HCT116 (cell line): ENCODE data around the gene SRRD. TPM values are rescaled to one million over a fixed set of nuclear protein-coding genes. Genes with fewer than 3 reads are reported as not detected.

Experiments
- ATAC-seq: fragments of 200-7000 bp; cut with Tn5 transposase; 2 replicates; pipeline ENCODE4 v1.9.1; 2020; ENCODE audit warnings: mild to moderate bottlenecking, moderate library complexity
- BruUV-seq: library from RNA; stranded (reverse); fragments of 400-500 nt; replicated peaks from 2 replicates; lab custom pipeline; 2021; lab: Mats Ljungman, UMichigan
- CTCF ChIA-PET: fragments of 300-600 bp; sonication (Branson Sonifier 250); formaldehyde crosslinking; loops from one replicate; lab custom pipeline; 2021; ENCODE audit warnings: antibody characterized with exemption; lab: Charles Lee
- POLR2A ChIA-PET: fragments of 300-600, 350-600 bp; sonication (Branson Sonifier 250); formaldehyde crosslinking; loops from one replicate; lab custom pipeline; 2021; ENCODE audit warnings: antibody characterized with exemption; lab: Charles Lee
- RAD21 ChIA-PET, 2 experiments: fragments of 300-600 bp; sonication (Branson Sonifier 250); formaldehyde crosslinking; loops; one replicate each; lab custom pipeline; 2023; ENCODE audit warnings: low total read pairs in 2 of 2; ENCODE audit not compliant: uncharacterized antibody in 2 of 2, unreplicated experiment in 2 of 2, low non-redundant PET in 1 of 2; lab: Charles Lee
- DNase-seq: peaks from one replicate; pipeline ENCODE4 v3.0.0-alpha.2; 2010; ENCODE audit warnings: low read depth, low spot score
- H2AFZ ChIP-seq: fragments of 200-600 bp; shearing (Covaris generic), sonication (generic); 2 replicates; pipeline ENCODE4 v1.6.1; 2017; ENCODE audit warnings: low read depth, mixed run types, mixed read lengths, antibody characterized with exemption, low read length; ENCODE audit not compliant: poor library complexity, severe bottlenecking
- H3K27ac ChIP-seq: 2 replicates; pipeline ENCODE4 v1.5.1; 2012; ENCODE audit warnings: low read depth, low read length
- H3K27me3 ChIP-seq: fragments of 200-600 bp; sonication (generic); 2 replicates; pipeline ENCODE4 v1.6.1; 2016; ENCODE audit warnings: mixed run types, low read length, mixed read lengths; ENCODE audit not compliant: insufficient read depth
- H3K36me3 ChIP-seq, 2 experiments: fragments of 200-500 bp in 1 of 2; fragments of 200-600 bp in 1 of 2; sonication (Bioruptor generic) in 1 of 2; sonication (generic) in 1 of 2; 2 replicates each; pipeline versions ENCODE4 v1.5.1 to v1.6.1; 2014 to 2016; ENCODE audit warnings: low read length in 2 of 2, inconsistent platforms in 1 of 2, mixed read lengths in 1 of 2, mixed run types in 1 of 2; ENCODE audit not compliant: insufficient read depth in 2 of 2, control insufficient read depth in 1 of 2
- H3K4me1 ChIP-seq, 2 experiments: fragments of 200-600 bp in 1 of 2; sonication (generic) in 1 of 2; 2 replicates each; pipeline versions ENCODE4 v1.5.1 to v1.6.1; 2012 to 2017; ENCODE audit warnings: low read length in 2 of 2, inconsistent platforms in 1 of 2, mild to moderate bottlenecking in 1 of 2, mixed read lengths in 1 of 2, mixed run types in 1 of 2, moderate library complexity in 1 of 2; ENCODE audit not compliant: insufficient read depth in 2 of 2, control insufficient read depth in 1 of 2
- H3K4me2 ChIP-seq: fragments of 200-600 bp; sonication (generic); 2 replicates; pipeline ENCODE4 v1.6.1; 2017; ENCODE audit warnings: mixed run types, low read length, mixed read lengths
- H3K4me3 ChIP-seq, 2 experiments: fragments of 200-600 bp in 1 of 2; sonication (generic) in 1 of 2; replicated peaks in 1 of 2; 2 replicates each; pipeline ENCODE4 v1.5.1; 2011 to 2016; ENCODE audit warnings: low read length in 2 of 2, control low read depth in 1 of 2, low read depth in 1 of 2, mild to moderate bottlenecking in 1 of 2, mixed read lengths in 1 of 2, mixed run types in 1 of 2
- H3K79me2 ChIP-seq: fragments of 200-600 bp; sonication (generic); 2 replicates; pipeline ENCODE4 v1.6.1; 2017; ENCODE audit warnings: mild to moderate bottlenecking, mixed run types, low read length, moderate library complexity, mixed read lengths; ENCODE audit not compliant: insufficient read depth
- H3K9ac ChIP-seq: fragments of 200-600 bp; sonication (generic); 2 replicates; pipeline ENCODE4 v1.6.1; 2016; ENCODE audit warnings: low read length, mixed read lengths
- H3K9me2 ChIP-seq: fragments of 200-600 bp; sonication (generic), shearing (Covaris generic); 2 replicates; pipeline ENCODE4 v1.6.1; 2017; ENCODE audit warnings: mixed run types, mild to moderate bottlenecking, moderate library complexity; ENCODE audit not compliant: insufficient read depth
- H3K9me3 ChIP-seq, 2 experiments: fragments of 200-500 bp in 1 of 2; fragments of 200-600 bp in 1 of 2; sonication (Bioruptor generic) in 1 of 2; sonication (generic) in 1 of 2; 2 replicates each; pipeline ENCODE4 v1.6.1; 2014 to 2017; ENCODE audit warnings: low read length in 2 of 2, mixed read lengths in 2 of 2, inconsistent platforms in 1 of 2, low read depth in 1 of 2, mild to moderate bottlenecking in 1 of 2, mixed run types in 1 of 2, moderate library complexity in 1 of 2; ENCODE audit not compliant: control insufficient read depth in 1 of 2, insufficient read depth in 1 of 2
- H4K20me1 ChIP-seq: fragments of 200-600 bp; sonication (generic), shearing (Covaris generic); 2 replicates; pipeline ENCODE4 v1.6.1; 2017; ENCODE audit warnings: mixed run types, mild to moderate bottlenecking, moderate library complexity; ENCODE audit not compliant: insufficient read depth
- CEBPB ChIP-seq: IDR thresholded peaks from 2 replicates; pipeline ENCODE4 v1.6.1; 2012; ENCODE audit warnings: low read depth
- EGR1 ChIP-seq: IDR thresholded peaks from 2 replicates; pipeline ENCODE4 v1.6.1; 2012; ENCODE audit warnings: low read depth
- ELF1 ChIP-seq: IDR thresholded peaks from 2 replicates; pipeline ENCODE4 v1.6.1; 2012; ENCODE audit warnings: low read depth, borderline replicate concordance
- EZH2 ChIP-seq: fragments of 200-600 bp; sonication (generic); IDR thresholded peaks from 2 replicates; pipeline ENCODE4 v1.6.1; 2017; ENCODE audit warnings: antibody characterized with exemption, mixed run types
- FOSL1 ChIP-seq: IDR thresholded peaks from 2 replicates; pipeline ENCODE4 v1.6.1; 2012; ENCODE audit warnings: low read depth
- JUND ChIP-seq: IDR thresholded peaks from 2 replicates; pipeline ENCODE4 v1.6.1; 2012
- POLR2A ChIP-seq: IDR thresholded peaks from 2 replicates; pipeline ENCODE4 v1.7.0; 2011; ENCODE audit warnings: borderline replicate concordance; ENCODE audit not compliant: insufficient read depth, insufficient read length; ENCODE audit errors: extremely low read depth
- REST ChIP-seq: IDR thresholded peaks from 2 replicates; pipeline ENCODE4 v1.6.1; 2012; ENCODE audit warnings: low read depth
- SIN3A ChIP-seq: IDR thresholded peaks from 2 replicates; pipeline ENCODE4 v1.6.1; 2012; ENCODE audit warnings: low read depth
- SP1 ChIP-seq: IDR thresholded peaks from 2 replicates; pipeline ENCODE4 v1.6.1; 2012; ENCODE audit warnings: low read depth
- ZBTB33 ChIP-seq: IDR thresholded peaks from 2 replicates; pipeline ENCODE4 v1.6.1; 2011; ENCODE audit warnings: mild to moderate bottlenecking, low read length, moderate library complexity; ENCODE audit not compliant: insufficient replicate concordance; ENCODE audit errors: extremely low read depth
- ZFX ChIP-seq: fragments of 450-650 bp; IDR thresholded peaks from 2 replicates; pipeline ENCODE4 v1.6.1; 2017
- intact Hi-C: fragments of 100-400 bp; cut with micrococcal nuclease; formaldehyde crosslinking; loops from 2 replicates; pipeline ENCODE4 v1.10.0; 2022
- total RNA-seq: library from RNA; stranded (reverse); gene quantifications from one replicate; pipeline ENCODE4 v1.2.1, GENCODE V29; 2021; ENCODE audit not compliant: unreplicated experiment

Gene SRRD
- total RNA-seq, 1 experiment from 2014 or later: 30.4 TPM

DNA sequence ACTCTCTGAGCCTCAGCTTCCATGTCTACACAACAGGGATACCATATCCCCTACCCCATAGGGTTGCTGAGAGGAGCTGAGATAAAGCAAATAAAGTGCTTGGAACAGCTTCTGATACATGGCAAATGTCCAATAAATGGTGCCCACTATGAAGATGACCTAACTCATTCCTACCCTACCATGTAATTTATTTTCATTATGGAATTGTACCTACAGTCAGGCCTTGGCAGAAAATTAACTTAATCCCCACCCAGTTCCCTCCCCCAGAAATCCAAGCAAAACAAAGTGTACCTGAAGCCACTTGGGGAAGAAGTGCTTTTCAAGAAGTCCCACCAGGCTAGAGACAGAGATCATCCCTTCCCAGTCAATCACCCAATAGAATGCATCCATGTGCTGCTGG is 10.8 kb downstream of the SRRD start (continued):
- TF ChIP-seq REST: no peak

GRCh38 chr22:26496456-26496855 is 12.8 kb downstream of the SRRD start:
- Histone ChIP-seq H3K36me3 (peaks cover 49 to 59% of the 10 kb centered on the region in 2 experiments), H3K79me2 (peaks cover 9% of the 10 kb centered on the region; the same call in 1 of the 2 replicates), H3K4me1 (no peaks in the 10 kb centered on the region), H3K9me3 (no peaks in the 10 kb centered on the region), H3K27ac (no peak overlapping the region), H3K27me3 (no peaks in the 10 kb centered on the region), H3K9me2 (no peaks in the 10 kb centered on the region), H3K4me3 (no peak overlapping the region), H2AFZ (no peak overlapping the region), H4K20me1 (no peaks in the 10 kb centered on the region), H3K4me2 (no peak overlapping the region), H3K9ac (no peak overlapping the region)
- CTCF ChIA-PET: no interaction called here
- DNase-seq: no peak
- BruUV-seq: no TSS peak
- intact Hi-C loops: no loop called here
- RAD21 ChIA-PET: no interaction called here
- ATAC-seq: no peak
- POLR2A ChIA-PET: no interaction called here
- no peak for TF ChIP-seq JUND
- no peak for TF ChIP-seq POLR2A
- no peak for TF ChIP-seq ZBTB33
- no peak for TF ChIP-seq ZFX
- no peak for TF ChIP-seq EZH2
- no peak for TF ChIP-seq ELF1
- no peak for TF ChIP-seq EGR1
- TF ChIP-seq CEBPB: no peak
- no peak for TF ChIP-seq FOSL1
- TF ChIP-seq SIN3A: no peak
- TF ChIP-seq SP1: no peak
